Muscle of arm (tissue), 12 donors: Measurements from ENCODE around the gene DNAH17. TPM values are rescaled to one million over a fixed set of nuclear protein-coding genes. Genes with fewer than 3 reads are reported as not detected.

Experiments used
- DNase-seq: peaks from one replicate; pipeline ENCODE4 v3.0.0-alpha.2; 2013
- polyA plus RNA-seq, 12 donors: library from polyadenylated mRNA; unstranded; fragments of 120-200 nt; gene quantifications; one replicate each; pipeline ENCODE4 v1.2.1, GENCODE V29; 2013; ENCODE audit not compliant: insufficient read length in 12 of 12

DNAH17 gene
- polyA plus RNA-seq, 12 donors: 1.2 to 4.5 (median 2.4) TPM; not detected in 2

DNA sequence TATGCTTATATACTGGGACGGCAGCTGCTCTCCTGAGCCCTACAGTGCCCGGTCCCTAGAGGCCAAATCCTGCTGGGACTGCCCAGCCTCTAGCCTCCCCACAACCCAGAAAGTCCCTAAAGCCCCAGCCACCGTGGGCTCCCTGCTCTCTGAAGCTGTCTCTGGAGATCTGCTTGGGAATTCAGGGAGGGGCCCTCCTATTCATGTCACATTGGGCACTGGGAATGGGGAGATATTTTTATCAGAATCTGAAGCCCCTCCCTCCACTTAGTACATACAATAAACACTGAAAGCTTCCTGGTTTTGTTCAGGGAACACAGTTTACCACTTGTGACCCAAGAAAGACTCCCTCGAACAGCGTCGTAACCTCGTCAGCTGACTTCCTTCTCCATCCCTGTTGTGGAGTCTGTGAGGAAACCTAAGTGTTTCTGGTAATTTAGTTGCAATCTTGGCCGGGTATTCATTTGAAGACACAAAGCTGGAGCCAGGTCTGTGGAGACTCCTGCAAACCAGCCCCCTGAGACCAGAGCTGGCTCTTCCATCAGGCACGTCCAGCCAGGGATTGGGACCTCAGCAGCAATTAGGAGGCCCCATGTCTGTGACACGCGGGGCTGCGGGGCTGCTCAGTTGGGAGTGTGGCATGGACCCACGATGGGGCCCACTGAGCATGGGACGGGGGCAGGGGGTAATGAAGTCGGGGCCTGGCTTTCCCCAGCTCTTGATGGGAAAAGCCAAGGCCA lies 160.2 kb downstream of the DNAH17 start:
- peak; percentile 31 for DNase-seq

GRCh38 chr17:78415821-78416711 lies 161.1 kb downstream of the DNAH17 start:
- DNase-seq: no peak

GRCh38 chr17:78414178-78415162 lies 162.7 kb downstream of the DNAH17 start:
- DNase-seq: no peak

- no peak for DNase-seq
These were observed 164.8 kb downstream of the DNAH17 start for GRCh38 chr17:78412403-78412802.

GRCh38 chr17:78411241-78411857 lies 165.8 kb downstream of the DNAH17 start:
- DNase-seq: no peak

GRCh38 chr17:78409191-78409928 lies 167.8 kb downstream of the DNAH17 start:
- no peak for DNase-seq

DNA sequence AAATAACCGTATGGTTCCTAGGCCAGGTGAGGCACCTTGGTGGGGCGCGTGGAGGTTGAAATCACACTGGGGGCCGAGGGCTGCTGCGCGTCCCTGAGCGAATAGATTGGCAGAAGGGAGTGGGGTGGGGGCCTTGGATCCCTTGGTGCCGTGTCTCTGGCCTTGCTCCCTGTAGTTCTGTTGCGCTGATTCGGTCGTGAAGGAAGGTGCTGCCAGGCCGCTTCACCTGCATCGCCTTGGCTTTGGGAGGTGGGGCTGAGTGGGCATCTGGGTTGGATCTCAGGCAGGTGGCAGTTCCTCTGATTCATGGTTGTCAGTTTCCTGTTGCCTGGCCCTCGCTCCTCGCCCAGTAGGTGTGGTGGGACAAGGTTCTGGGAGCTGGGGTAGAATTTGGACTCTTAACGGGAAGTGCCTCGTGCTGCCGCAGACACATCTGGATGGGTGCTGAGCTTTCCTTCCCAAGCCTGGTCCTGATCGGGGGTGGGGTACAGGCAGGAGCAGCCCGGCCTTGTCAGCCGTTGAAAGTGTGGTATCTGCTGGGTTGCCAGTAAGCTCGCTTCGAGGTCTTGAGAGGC lies 168.6 kb downstream of the DNAH17 start:
- no peak for DNase-seq

GRCh38 chr17:78407387-78408000 lies 169.7 kb downstream of the DNAH17 start:
- DNase-seq: no peak

- DNase-seq: no peak
These were observed 170.3 kb downstream of the DNAH17 start for GRCh38 chr17:78406920-78407319.

DNA sequence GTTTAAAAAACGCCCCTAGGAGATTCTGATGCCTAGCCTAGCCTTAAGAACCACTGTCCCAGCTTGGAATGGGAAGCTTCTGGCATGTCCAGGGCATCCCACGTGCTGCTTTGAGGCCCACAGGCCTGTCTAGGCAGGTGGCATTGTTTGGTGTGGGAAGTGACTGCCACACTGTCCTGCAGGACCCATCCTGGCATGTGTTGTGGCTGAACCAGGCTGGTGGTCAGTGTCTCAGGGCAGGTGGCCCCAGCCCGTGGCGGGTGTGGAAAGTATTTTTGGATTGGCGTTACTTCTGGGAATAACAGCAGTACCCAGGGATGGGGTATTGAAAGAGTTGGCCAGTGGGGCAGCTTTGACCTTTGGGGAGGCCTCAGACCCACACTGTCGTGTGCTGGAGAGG lies 170.8 kb downstream of the DNAH17 start:
- DNase-seq: no peak

DNA sequence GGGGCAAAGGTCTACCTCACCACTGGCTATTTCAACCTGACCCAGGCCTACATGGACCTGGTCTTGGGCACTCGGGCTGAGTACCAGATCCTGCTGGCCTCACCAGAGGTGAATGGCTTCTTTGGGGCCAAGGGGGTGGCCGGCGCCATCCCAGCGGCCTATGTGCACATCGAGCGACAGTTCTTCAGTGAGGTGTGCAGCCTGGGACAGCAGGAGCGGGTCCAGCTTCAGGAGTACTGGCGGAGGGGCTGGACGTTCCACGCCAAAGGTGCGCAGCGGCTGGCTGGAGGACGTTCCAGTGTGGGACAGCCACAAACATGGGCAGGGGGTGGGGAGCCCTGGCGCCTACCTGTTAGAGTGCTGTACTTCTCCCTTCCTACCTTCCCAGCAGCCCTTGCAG lies 173.4 kb downstream of the DNAH17 start:
- no peak for DNase-seq

GRCh38 chr17:78401891-78402290 lies 175.3 kb downstream of the DNAH17 start:
- DNase-seq: no peak

- DNase-seq: no peak
These were observed 175.9 kb downstream of the DNAH17 start for GRCh38 chr17:78401246-78401645.

DNA sequence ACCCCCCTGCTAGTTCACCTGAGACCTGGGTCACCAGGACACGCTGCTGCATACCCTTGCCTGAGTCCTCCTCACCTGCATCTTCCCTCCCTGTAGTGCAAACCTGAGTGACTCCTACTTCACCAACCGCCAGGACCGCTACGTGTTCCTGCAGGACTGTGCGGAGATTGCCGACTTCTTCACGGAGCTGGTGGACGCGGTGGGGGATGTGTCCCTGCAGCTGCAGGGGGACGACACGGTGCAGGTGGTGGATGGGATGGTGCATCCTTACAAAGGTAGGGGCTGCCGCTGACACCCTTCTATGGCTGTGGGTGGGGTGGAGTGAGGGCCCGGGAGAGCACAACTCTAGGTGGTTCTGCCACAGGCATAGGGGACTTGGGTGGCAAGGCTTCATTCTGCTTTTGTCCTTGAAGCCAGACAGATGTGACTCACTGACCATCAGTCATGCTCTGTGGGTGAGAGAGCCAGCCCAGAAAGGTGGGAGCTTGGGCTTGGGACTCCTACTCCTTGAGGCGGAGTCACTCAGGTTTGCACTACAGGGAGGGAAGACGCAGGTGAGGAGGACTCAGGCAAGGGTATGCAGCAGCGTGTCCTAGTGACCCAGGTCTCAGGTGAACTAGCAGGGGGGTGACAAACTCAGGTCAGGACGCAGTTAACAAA lies 176.5 kb downstream of the DNAH17 start:
- DNase-seq: no peak

GRCh38 chr17:78399693-78400144 lies 177.5 kb downstream of the DNAH17 start:
- no peak for DNase-seq

DNA sequence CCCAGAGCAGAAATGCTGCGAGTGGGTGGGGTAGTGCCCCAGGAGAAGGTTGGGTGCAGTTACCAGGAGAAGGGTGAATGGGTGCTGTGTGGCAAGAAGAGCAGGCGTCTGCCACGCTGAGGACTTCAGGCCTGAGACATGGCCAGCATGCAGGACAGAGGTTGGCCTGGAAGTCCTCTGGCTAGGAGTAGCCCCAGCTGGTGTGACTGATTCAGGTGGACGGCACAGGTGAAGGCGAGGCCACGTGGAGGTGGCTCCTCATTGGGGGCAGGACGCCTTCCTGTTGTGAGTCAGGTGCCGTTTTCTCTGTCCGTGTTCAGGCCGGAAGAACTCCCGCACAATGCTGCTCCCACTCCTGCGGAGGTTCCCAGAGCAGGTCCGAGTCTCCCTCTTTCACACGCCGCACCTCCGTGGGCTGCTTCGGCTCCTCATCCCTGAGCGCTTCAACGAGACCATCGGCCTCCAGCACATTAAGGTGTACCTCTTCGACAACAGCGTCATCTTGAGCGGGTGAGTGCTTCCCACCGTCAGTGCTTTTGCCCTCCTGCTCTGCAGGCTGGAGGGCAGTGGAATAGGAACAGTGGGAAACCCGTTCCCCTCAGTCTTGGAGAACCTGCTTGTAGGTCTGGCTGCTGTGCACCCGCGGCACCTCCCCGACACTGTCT lies 178.0 kb downstream of the DNAH17 start:
- no peak for DNase-seq

DNA sequence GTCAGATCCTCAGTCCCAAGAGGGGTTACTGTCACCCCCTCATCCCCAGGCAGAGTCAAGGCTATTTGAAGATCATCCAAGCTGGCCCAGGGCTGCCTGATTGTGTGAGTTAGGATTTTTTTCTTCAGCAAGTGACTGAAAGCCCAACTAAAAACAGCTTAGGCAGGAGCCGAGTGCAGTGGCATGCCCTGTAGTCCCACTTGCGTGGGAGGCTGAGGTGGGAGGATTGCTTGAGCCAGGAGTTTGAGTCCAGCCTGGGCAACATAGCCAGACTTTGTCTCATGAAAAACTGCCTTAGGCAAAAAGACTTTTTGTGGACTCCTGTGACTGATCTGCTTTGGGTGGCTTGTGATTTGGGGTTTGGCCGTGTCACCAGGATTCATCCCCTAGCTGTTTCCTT lies 178.8 kb downstream of the DNAH17 start:
- no peak for DNase-seq

DNA sequence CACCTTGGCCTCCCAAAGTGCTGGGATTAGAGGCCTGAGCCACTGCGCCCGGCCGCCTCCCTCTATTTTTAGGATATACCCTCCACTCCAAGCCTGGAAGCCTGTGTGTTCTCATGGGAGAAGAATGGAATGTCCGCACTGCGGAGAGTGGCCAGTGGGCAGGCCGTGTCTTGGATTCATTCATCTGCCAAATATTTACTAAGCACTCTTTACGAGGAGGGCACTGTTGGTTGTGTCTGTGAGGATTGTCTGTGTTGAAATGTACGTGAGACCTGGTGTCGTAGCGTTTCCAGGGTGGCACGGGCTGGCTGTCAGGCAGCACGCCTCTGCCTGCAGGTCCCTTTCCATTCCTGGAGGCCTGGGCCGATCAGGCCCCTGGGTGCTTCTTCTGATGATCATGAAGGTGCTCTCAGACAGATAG lies 179.5 kb downstream of the DNAH17 start:
- no peak for DNase-seq
